H9 (cell line): ENCODE results near the gene UPK2. TPM values are rescaled to one million over a fixed set of nuclear protein-coding genes. Genes with fewer than 3 reads are reported as not detected.

Experiments
- DNase-seq: peaks from one replicate; pipeline ENCODE4 v3.0.0-alpha.2; 2017
- H2AFZ ChIP-seq: one replicate; pipeline ENCODE4 v1.6.1; 2013; ENCODE audit warnings: mild to moderate bottlenecking, low read length, control low read depth, moderate library complexity
- H2AK5ac ChIP-seq: 2 replicates; pipeline ENCODE4 v1.6.1; 2013; ENCODE audit warnings: low read length, control low read depth, mixed read lengths; ENCODE audit not compliant: insufficient read length
- H2BK120ac ChIP-seq: one replicate; pipeline ENCODE4 v1.6.1; 2013; ENCODE audit warnings: low read depth, mild to moderate bottlenecking, low read length, control low read depth, inconsistent platforms; ENCODE audit not compliant: poor library complexity, severe bottlenecking
- H2BK12ac ChIP-seq: 2 replicates; pipeline ENCODE4 v1.6.1; 2013; ENCODE audit warnings: low read length, control low read depth, mixed read lengths, low read depth; ENCODE audit not compliant: insufficient read length
- H2BK15ac ChIP-seq: 2 replicates; pipeline ENCODE4 v1.6.1; 2013; ENCODE audit warnings: low read depth, low read length, control low read depth
- H2BK20ac ChIP-seq: one replicate; pipeline ENCODE4 v1.6.1; 2013; ENCODE audit warnings: low read depth, mild to moderate bottlenecking, low read length, control low read depth, inconsistent platforms; ENCODE audit not compliant: poor library complexity, severe bottlenecking
- H2BK5ac ChIP-seq: 2 replicates; pipeline ENCODE4 v1.6.1; 2013; ENCODE audit warnings: low read length, control low read depth, mixed read lengths; ENCODE audit not compliant: insufficient read length
- H3K14ac ChIP-seq: 2 replicates; pipeline ENCODE4 v1.6.1; 2013; ENCODE audit warnings: low read length, control low read depth; ENCODE audit not compliant: insufficient read depth
- H3K18ac ChIP-seq: 2 replicates; pipeline ENCODE4 v1.6.1; 2013; ENCODE audit warnings: low read depth, mild to moderate bottlenecking, mixed read lengths, low read length, control low read depth; ENCODE audit not compliant: insufficient read length
- H3K23ac ChIP-seq: 2 replicates; pipeline ENCODE4 v1.6.1; 2013; ENCODE audit warnings: low read length, control low read depth, mixed read lengths, low read depth; ENCODE audit not compliant: insufficient read length
- H3K23me2 ChIP-seq: 2 replicates; pipeline ENCODE4 v1.6.1; 2013; ENCODE audit warnings: low read depth, mild to moderate bottlenecking, mixed read lengths, low read length, control low read depth; ENCODE audit not compliant: insufficient read length, poor library complexity, severe bottlenecking
- H3K27ac ChIP-seq: 2 replicates; pipeline ENCODE4 v1.5.1; 2013; ENCODE audit warnings: low read length, control low read depth, mixed read lengths, low read depth; ENCODE audit not compliant: insufficient read length
- H3K27me3 ChIP-seq: 2 replicates; pipeline ENCODE4 v1.6.1; 2013; ENCODE audit warnings: low read length, control low read depth, inconsistent platforms; ENCODE audit not compliant: insufficient read depth
- H3K4ac ChIP-seq: 2 replicates; pipeline ENCODE4 v1.6.1; 2013; ENCODE audit warnings: low read depth, mild to moderate bottlenecking, control low read depth, inconsistent platforms, low read length, moderate library complexity
- H3K4me1 ChIP-seq: 2 replicates; pipeline ENCODE4 v1.6.1; 2013; ENCODE audit warnings: low read length, control low read depth, inconsistent platforms; ENCODE audit not compliant: insufficient read depth
- H3K4me2 ChIP-seq: 2 replicates; pipeline ENCODE4 v1.6.1; 2013; ENCODE audit warnings: low read length, control low read depth, mixed read lengths; ENCODE audit not compliant: insufficient read length, insufficient read depth
- H3K56ac ChIP-seq: 2 replicates; pipeline ENCODE4 v1.6.1; 2013; ENCODE audit warnings: low read depth, mild to moderate bottlenecking, mixed read lengths, low read length, control low read depth; ENCODE audit not compliant: insufficient read length
- H3K79me1 ChIP-seq: 2 replicates; pipeline ENCODE4 v1.6.1; 2013; ENCODE audit warnings: low read depth, mild to moderate bottlenecking, moderate library complexity, low read length, control low read depth, inconsistent platforms; ENCODE audit not compliant: insufficient read depth, poor library complexity, severe bottlenecking
- H3K79me2 ChIP-seq: 2 replicates; pipeline ENCODE4 v1.6.1; 2013; ENCODE audit warnings: low read length, control low read depth, inconsistent platforms; ENCODE audit not compliant: insufficient read depth
- H3K9ac ChIP-seq: 2 replicates; pipeline ENCODE4 v1.6.1; 2013; ENCODE audit warnings: low read length, control low read depth, mixed read lengths; ENCODE audit not compliant: insufficient read length; ENCODE audit errors: extremely low read depth
- H3K9me3 ChIP-seq: one replicate; pipeline ENCODE4 v1.6.1; 2013; ENCODE audit warnings: low read depth, low read length, inconsistent platforms; ENCODE audit not compliant: control insufficient read depth
- H3T11ph ChIP-seq: one replicate; pipeline ENCODE4 v1.6.1; 2013; ENCODE audit warnings: mild to moderate bottlenecking, low read length, control low read depth, inconsistent platforms
- H4K20me1 ChIP-seq: one replicate; pipeline ENCODE4 v1.6.1; 2013; ENCODE audit not compliant: control insufficient read depth, insufficient read length, insufficient read depth
- H4K5ac ChIP-seq: 2 replicates; pipeline ENCODE4 v1.6.1; 2013; ENCODE audit warnings: low read depth, mild to moderate bottlenecking, mixed read lengths, low read length, control low read depth; ENCODE audit not compliant: insufficient read length
- H4K8ac ChIP-seq: replicated peaks from 2 replicates; pipeline ENCODE4 v1.6.1; 2013; ENCODE audit warnings: low read length, control low read depth, mixed read lengths, low read depth; ENCODE audit not compliant: insufficient read length
- H4K91ac ChIP-seq: 2 replicates; pipeline ENCODE4 v1.6.1; 2013; ENCODE audit warnings: low read depth, mild to moderate bottlenecking, moderate library complexity, mixed read lengths, low read length, control low read depth; ENCODE audit not compliant: insufficient read length
- H3K27ac Mint-ChIP-seq, 3 experiments: 2 replicates in 2 of 3; 3 replicates in 1 of 3; pipeline ENCODE4 v1.8.0; 2020 to 2021; ENCODE audit warnings: mixed read lengths in 3 of 3, mild to moderate bottlenecking in 1 of 3, moderate library complexity in 1 of 3
- H3K27me3 Mint-ChIP-seq: 2 replicates; pipeline ENCODE4 v1.8.0; 2021; ENCODE audit warnings: low read depth, mild to moderate bottlenecking, moderate library complexity, mixed read lengths
- H3K36me3 Mint-ChIP-seq, 3 experiments: 2 replicates in 2 of 3; 3 replicates in 1 of 3; pipeline ENCODE4 v1.8.0; 2020 to 2021; ENCODE audit warnings: low read depth in 3 of 3, mixed read lengths in 3 of 3; ENCODE audit not compliant: insufficient read depth in 1 of 3
- H3K4me1 Mint-ChIP-seq, 2 experiments: 2 replicates each; pipeline ENCODE4 v1.8.0; 2020; ENCODE audit warnings: mixed read lengths in 2 of 2
- H3K4me3 Mint-ChIP-seq, 2 experiments: 2 replicates in 1 of 2; 3 replicates in 1 of 2; pipeline ENCODE4 v1.8.0; 2020 to 2021; ENCODE audit warnings: mild to moderate bottlenecking in 2 of 2, mixed read lengths in 2 of 2, moderate library complexity in 1 of 2
- H3K9me3 Mint-ChIP-seq, 2 experiments: 2 replicates in 1 of 2; 3 replicates in 1 of 2; pipeline ENCODE4 v1.8.0; 2020; ENCODE audit warnings: mild to moderate bottlenecking in 2 of 2, mixed read lengths in 2 of 2, moderate library complexity in 1 of 2
- CTCF ChIP-seq: fragments of 200-600 bp; sonication (generic); conservative IDR thresholded peaks from 3 replicates; pipeline ENCODE4 v1.8.0; 2021; ENCODE audit warnings: antibody characterized with exemption, mild to moderate bottlenecking
- WGBS: extraction: QIAGEN DNeasy Blood & Tissue Kit; methylation state at CpG from one replicate; pipeline ENCODE4 v1.1.7; 2013; ENCODE audit warnings: missing lambda C conversion rate, low lambda C conversion rate, mixed read lengths; ENCODE audit not compliant: insufficient read length; ENCODE audit errors: extremely low coverage; 5-methylcytosine and 5-hydroxymethylcytosine counted together
- total RNA-seq: library from RNA; stranded (reverse); gene quantifications from 2 replicates; pipeline ENCODE4 v1.2.1, GENCODE V29; 2021

The UPK2 gene
- total RNA-seq, 1 experiment from 2014 or later = 0.33 TPM

GRCh38 chr11:118917481-118918127, 38.5 kb upstream of the UPK2 start:
- peak overlapping the region; percentile 51 for H3K14ac ChIP-seq
- no peak overlapping the region for H4K5ac ChIP-seq
- no peaks in the 10 kb centered on the region for H4K20me1 ChIP-seq
- H3K23ac ChIP-seq = no peak overlapping the region
- TF ChIP-seq CTCF = no peak
- no peak overlapping the region for H2AFZ ChIP-seq
- no peaks in the 10 kb centered on the region for H3K27me3 Mint-ChIP-seq
- H2AK5ac ChIP-seq = no peak overlapping the region
- 0 out of 2 replicates have a peak overlapping the region, but pooled peaks have one; percentile 16 for H2BK15ac ChIP-seq
- peak overlapping the region; percentile 29 for H3K4me2 ChIP-seq
- peaks cover 0 to 12% (median 6%) of the 10 kb centered on the region in 3 experiments; a peak in 4 of 7 replicates for H3K36me3 Mint-ChIP-seq
- H3K9me3 Mint-ChIP-seq = no peaks in the 10 kb centered on the region; a peak in 1 of 5 replicates
- peak overlapping the region; percentile 98 to 99 (median 98) for H3K27ac Mint-ChIP-seq
- peaks cover 80 to 91% of the 10 kb centered on the region in 2 experiments for H3K4me1 Mint-ChIP-seq
- H3K9ac ChIP-seq = no peak overlapping the region
- H3K56ac ChIP-seq = no peak overlapping the region
- no peak overlapping the region for H2BK120ac ChIP-seq
- no peaks in the 10 kb centered on the region for H3K9me3 ChIP-seq
- H2BK5ac ChIP-seq = no peak overlapping the region
- H3K79me1 ChIP-seq = peaks cover 5% of the 10 kb centered on the region
- peak overlapping the region; percentile 61 to 74 for H3K4me3 Mint-ChIP-seq
- H3K27ac ChIP-seq = no peak overlapping the region
- no peak for DNase-seq
- H2BK20ac ChIP-seq = no peak overlapping the region
- no CpG with 5 or more reads among the region's 13 CpGs for whole genome bisulfite sequencing
- H3K4ac ChIP-seq = peak overlapping the region; percentile 42; the same call in 1 of the 2 replicates
- no peaks in the 10 kb centered on the region for H3K27me3 ChIP-seq
- H3K18ac ChIP-seq = peak overlapping the region; percentile 73
- H3K4me1 ChIP-seq = peaks cover 33% of the 10 kb centered on the region
- H3K79me2 ChIP-seq = peaks cover 10% of the 10 kb centered on the region; the same call in 1 of the 2 replicates
- H4K8ac ChIP-seq = no peak overlapping the region
- H3K23me2 ChIP-seq = peaks cover 13% of the 10 kb centered on the region
- no peak overlapping the region for H2BK12ac ChIP-seq
- peak overlapping the region; percentile 65 for H4K91ac ChIP-seq
- no peak overlapping the region for H3T11ph ChIP-seq
